Left lung (tissue), 10 donors: ENCODE data around the gene SNX15. TPM values are rescaled to one million over a fixed set of nuclear protein-coding genes. Genes with fewer than 3 reads are reported as not detected.
"Not testable (repeated sequence)": the region's sequence is repeated elsewhere in the genome, so short reads cannot be mapped to it uniquely, and the experiment has no call there.

Experiments
- ATAC-seq: fragments of 200-7000 bp; cut with Tn5 transposase; one replicate; pipeline ENCODE4 v1.9.1; 2020; ENCODE audit warnings: moderate library complexity
- DNase-seq, 4 donors: peaks; one replicate each; pipeline ENCODE4 v3.0.0-alpha.2; 2013 to 2020
- H3K27ac ChIP-seq, 2 donors: fragments of 200-600 bp; sonication (generic) in 1 of 2; one replicate each; pipeline versions ENCODE4 v1.5.0 to v1.8.0; 2020 to 2021
- H3K27me3 ChIP-seq, 2 donors: fragments of 200-600 bp; sonication (generic) in 1 of 2; one replicate each; pipeline versions ENCODE4 v1.5.0 to v1.8.0; 2020 to 2021
- H3K36me3 ChIP-seq, 2 donors: fragments of 200-600 bp; sonication (generic) in 1 of 2; one replicate each; pipeline versions ENCODE4 v1.5.0 to v1.8.0; 2020 to 2021
- H3K4me1 ChIP-seq, 2 donors: fragments of 200-600 bp; one replicate each; pipeline ENCODE4 v1.8.0; 2021
- H3K4me3 ChIP-seq, 2 donors: fragments of 200-600 bp; sonication (generic) in 1 of 2; one replicate each; pipeline versions ENCODE4 v1.5.0 to v1.8.0; 2020 to 2021; ENCODE audit warnings: mild to moderate bottlenecking in 1 of 2
- H3K9me3 ChIP-seq, 2 donors: fragments of 200-600 bp; sonication (generic) in 1 of 2; one replicate each; pipeline versions ENCODE4 v1.5.0 to v1.8.0; 2020 to 2021
- CTCF ChIP-seq, 2 donors: fragments of 200-600 bp; sonication (generic) in 1 of 2; IDR thresholded peaks; one replicate each; pipeline versions ENCODE4 v1.5.0 to v1.8.0; 2021; ENCODE audit warnings: antibody characterized with exemption in 2 of 2
- intact Hi-C, 2 donors: fragments of 100-400 bp; cut with DNase I; formaldehyde crosslinking; loops; one replicate each; pipeline versions ENCODE4 v1.11.2 to v1.14.2; 2022
- polyA plus RNA-seq, 6 donors: library from polyadenylated mRNA; unstranded; fragments of 120-200 nt; gene quantifications; one replicate each; pipeline ENCODE4 v1.2.1, GENCODE V29; 2013; ENCODE audit not compliant: insufficient read length in 6 of 6
- total RNA-seq, 2 donors: library from RNA; stranded (reverse); fragmentation: NEBNext Ultra II Directional; extraction: Animal tissue kit (Norgen Biotek cat#: 25700); gene quantifications; one replicate each; pipeline ENCODE4 v1.2.1, GENCODE V29; 2021
- donor health status: DM: no; HTN: yes; CAD: no.
- donor health status: DM: no; HTN: no; CAD: no.

The SNX15 gene
- total and polyA plus RNA-seq, 8 donors, result 22.0 to 27.4 (median 23.3) TPM

GRCh38 chr11:65016705-65017104 is 10.5 kb upstream of the SNX15 start:
- Histone ChIP-seq H3K4me3 (no peak overlapping the region), H3K27me3 (no peaks in the 10 kb centered on the region), H3K27ac (no peak overlapping the region), H3K9me3 (no peaks in the 10 kb centered on the region), H3K4me1 (peaks cover 7 to 40% of the 10 kb centered on the region in 2 donors), H3K36me3 (peaks cover 0 to 37% of the 10 kb centered on the region in 2 donors)
- no peak for TF ChIP-seq CTCF (IDR thresholded peaks at IDR 0.05)
- ATAC-seq (no peak), DNase-seq (no peak)
- intact Hi-C loops, result no loop called here

- no peak overlapping the region for H3K4me3 ChIP-seq
- no peaks in the 10 kb centered on the region for H3K27me3 ChIP-seq
- no peak for TF ChIP-seq CTCF (IDR thresholded peaks at IDR 0.05)
- intact Hi-C loops, result no loop called here
- no peak overlapping the region for H3K27ac ChIP-seq
- ATAC-seq (no peak), DNase-seq (no peak)
- peaks cover 0 to 41% of the 10 kb centered on the region in 2 donors for H3K36me3 ChIP-seq
- H3K4me1 ChIP-seq, result peaks cover 7 to 38% of the 10 kb centered on the region in 2 donors
- H3K9me3 ChIP-seq, result no peaks in the 10 kb centered on the region
Observed at GRCh38 chr11:65017937-65018336, 9.3 kb upstream of the SNX15 start.

GRCh38 chr11:65019824-65020223 is 7.4 kb upstream of the SNX15 start:
- intact Hi-C loops, result loop anchor here in 1 of 2 donors (10.0 kb wide), 1 partner anchor 175 kb away; the partner anchor contains the start of gene CDC42BPG
- no peak for ATAC-seq
- Histone ChIP-seq H3K4me1 (peaks cover 6 to 29% of the 10 kb centered on the region in 2 donors), H3K4me3 (no peak overlapping the region), H3K27ac (no peak overlapping the region), H3K27me3 (no peaks in the 10 kb centered on the region), H3K36me3 (peaks cover 0 to 41% of the 10 kb centered on the region in 2 donors), H3K9me3 (no peaks in the 10 kb centered on the region)
- TF ChIP-seq CTCF (IDR thresholded peaks at IDR 0.05), result no peak
- no peak for DNase-seq

GRCh38 chr11:65021003-65021402 is 6.2 kb upstream of the SNX15 start:
- no peaks in the 10 kb centered on the region for H3K27me3 ChIP-seq
- DNase-seq (no peak), ATAC-seq (no peak)
- H3K4me1 ChIP-seq, result peaks cover 0 to 18% of the 10 kb centered on the region in 2 donors
- peaks cover 0 to 41% of the 10 kb centered on the region in 2 donors for H3K36me3 ChIP-seq
- no peak for TF ChIP-seq CTCF (IDR thresholded peaks at IDR 0.05)
- H3K27ac ChIP-seq, result no peak overlapping the region
- no peaks in the 10 kb centered on the region for H3K9me3 ChIP-seq
- no peak overlapping the region for H3K4me3 ChIP-seq
- intact Hi-C loops, result loop anchor here in 1 of 2 donors (10.0 kb wide), 1 partner anchor 176 kb away; the partner anchor contains the start of gene CDC42BPG

- peaks cover 0 to 17% of the 10 kb centered on the region in 2 donors for H3K4me1 ChIP-seq
- DNase-seq (no peak), ATAC-seq (no peak)
- intact Hi-C loops, result loop anchor here in 1 of 2 donors (10.0 kb wide), 1 partner anchor 177 kb away; the partner anchor contains the start of gene CDC42BPG
- no peak for TF ChIP-seq CTCF (IDR thresholded peaks at IDR 0.05)
- no peaks in the 10 kb centered on the region for H3K27me3 ChIP-seq
- H3K9me3 ChIP-seq, result no peaks in the 10 kb centered on the region
- H3K27ac ChIP-seq, result no peak overlapping the region
- H3K4me3 ChIP-seq, result no peak overlapping the region
- peaks cover 0 to 41% of the 10 kb centered on the region in 2 donors for H3K36me3 ChIP-seq
Observed at GRCh38 chr11:65021509-65021908, 5.7 kb upstream of the SNX15 start.

GRCh38 chr11:65023502-65023901 is 3.7 kb upstream of the SNX15 start:
- not testable (repeated sequence) for H3K4me3 ChIP-seq, H3K27ac ChIP-seq, H3K9me3 ChIP-seq, ATAC-seq, DNase-seq, H3K27me3 ChIP-seq
- Histone ChIP-seq H3K36me3 (peaks cover 0 to 33% of the 10 kb centered on the region in 2 donors), H3K4me1 (peaks cover 5 to 24% of the 10 kb centered on the region in 2 donors)
- intact Hi-C loops, result loop anchor here in 1 of 2 donors (10.0 kb wide), 1 partner anchor 179 kb away; the partner anchor contains the start of gene CDC42BPG
